Measurements from ENCODE around the gene NPHP3. TPM values are rescaled to one million over a fixed set of nuclear protein-coding genes. Genes with fewer than 3 reads are reported as not detected.

Gene NPHP3
- total RNA-seq, 2 experiments from 2014 or later, result 14.2 to 15.9 TPM

DNA sequence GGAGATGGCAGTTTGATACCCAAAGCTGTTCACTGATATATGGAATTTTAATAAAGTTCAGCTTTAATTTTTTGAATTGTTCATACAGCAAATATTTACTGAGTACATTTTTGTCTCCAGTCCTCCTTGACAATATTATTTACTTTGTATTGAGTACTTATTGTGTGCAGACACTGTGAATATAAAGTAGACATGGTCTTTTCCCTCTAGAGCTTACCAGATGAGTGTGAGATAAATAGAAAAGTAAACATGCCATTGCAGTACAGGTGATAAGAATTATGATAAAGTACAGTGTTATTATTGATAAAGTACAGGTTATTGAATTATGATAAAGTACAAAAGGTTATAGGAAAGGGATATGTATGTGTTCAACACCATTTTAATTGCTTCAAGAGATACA, 60.0 kb downstream of the NPHP3 start:
- H3K27ac Mint-ChIP-seq, result no peak overlapping the region
- H3K9me3 Mint-ChIP-seq, result no peaks in the 10 kb centered on the region
- no peaks in the 10 kb centered on the region for H3K27me3 Mint-ChIP-seq
- TF ChIP-seq, protein P1, sequence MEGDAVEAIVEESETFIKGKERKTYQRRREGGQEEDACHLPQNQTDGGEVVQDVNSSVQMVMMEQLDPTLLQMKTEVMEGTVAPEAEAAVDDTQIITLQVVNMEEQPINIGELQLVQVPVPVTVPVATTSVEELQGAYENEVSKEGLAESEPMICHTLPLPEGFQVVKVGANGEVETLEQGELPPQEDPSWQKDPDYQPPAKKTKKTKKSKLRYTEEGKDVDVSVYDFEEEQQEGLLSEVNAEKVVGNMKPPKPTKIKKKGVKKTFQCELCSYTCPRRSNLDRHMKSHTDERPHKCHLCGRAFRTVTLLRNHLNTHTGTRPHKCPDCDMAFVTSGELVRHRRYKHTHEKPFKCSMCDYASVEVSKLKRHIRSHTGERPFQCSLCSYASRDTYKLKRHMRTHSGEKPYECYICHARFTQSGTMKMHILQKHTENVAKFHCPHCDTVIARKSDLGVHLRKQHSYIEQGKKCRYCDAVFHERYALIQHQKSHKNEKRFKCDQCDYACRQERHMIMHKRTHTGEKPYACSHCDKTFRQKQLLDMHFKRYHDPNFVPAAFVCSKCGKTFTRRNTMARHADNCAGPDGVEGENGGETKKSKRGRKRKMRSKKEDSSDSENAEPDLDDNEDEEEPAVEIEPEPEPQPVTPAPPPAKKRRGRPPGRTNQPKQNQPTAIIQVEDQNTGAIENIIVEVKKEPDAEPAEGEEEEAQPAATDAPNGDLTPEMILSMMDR (IDR thresholded peaks at IDR 0.05), result no peak
- ATAC-seq, result no peak
- intact Hi-C loops (cut with micrococcal nuclease), result no loop called here
- H3K36me3 Mint-ChIP-seq (ENCODE audit: low read depth), result peaks cover 28% of the 10 kb centered on the region
- CTCF ChIA-PET, result interaction anchor here (4.3 kb wide), 1 partner anchor 20 kb away, joined by 15 read pairs; no protein-coding TSS in a partner anchor
- H3K4me3 Mint-ChIP-seq, result peak overlapping the region; percentile 92
- POLR2A ChIA-PET, result no interaction called here
- no peak for DNase-seq
- peaks cover 48% of the 10 kb centered on the region for H3K4me1 Mint-ChIP-seq (ENCODE audit: low read depth)

DNA sequence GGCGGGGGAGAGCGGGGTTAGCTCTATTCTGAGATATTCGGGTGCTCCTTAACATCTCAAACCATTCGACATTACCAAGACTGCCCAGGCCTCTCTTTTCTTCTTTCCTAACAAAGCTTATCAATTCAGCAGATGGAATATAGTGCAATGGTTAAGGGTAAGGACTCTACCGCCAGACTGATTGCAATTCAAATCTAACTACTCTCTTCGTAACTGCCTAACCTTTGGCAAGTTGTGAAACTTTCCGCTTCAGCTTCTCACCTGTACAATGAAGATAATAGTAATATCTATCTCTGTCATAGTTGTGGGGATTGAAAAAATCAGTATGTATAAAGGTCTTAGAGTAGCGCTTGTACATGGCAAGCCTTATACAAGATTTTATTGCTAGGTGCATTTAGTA, 61.1 kb downstream of the NPHP3 start:
- POLR2A ChIA-PET, result interaction anchor here (1.0 to 1.3 kb wide), 3 partner anchors 8 to 13 kb away, joined by 3 to 4 read pairs (median 3); no protein-coding TSS in a partner anchor
- CTCF ChIA-PET, result interaction anchor here (1.3 to 4.3 kb wide), 4 partner anchors 19 to 125 kb away, joined by 3 to 15 read pairs (median 3); no protein-coding TSS in a partner anchor
- no peak for DNase-seq
- Mint-ChIP-seq H3K27me3 (no peaks in the 10 kb centered on the region), H3K9me3 (no peaks in the 10 kb centered on the region), H3K4me3 (peak overlapping the region; percentile 92), H3K36me3 (ENCODE audit: low read depth) (peaks cover 30% of the 10 kb centered on the region), H3K4me1 (ENCODE audit: low read depth) (peaks cover 50% of the 10 kb centered on the region), H3K27ac (peak overlapping the region; percentile 93)
- TF ChIP-seq, protein P1 (IDR thresholded peaks at IDR 0.05), result no peak
- intact Hi-C loops (cut with micrococcal nuclease), result no loop called here
- no peak for ATAC-seq

DNA sequence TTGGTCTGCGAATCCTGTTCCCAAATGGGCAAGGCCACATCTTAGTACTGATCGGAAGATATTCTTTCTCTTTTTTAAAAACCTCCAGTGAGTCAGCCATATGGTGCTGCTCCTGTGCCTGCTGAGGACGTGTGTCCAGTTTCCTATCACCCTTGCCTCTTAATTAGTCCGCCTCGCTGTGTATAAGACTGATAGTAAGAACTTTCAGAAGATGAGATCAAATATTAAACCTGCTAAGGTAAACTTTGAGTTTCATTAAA, 61.5 kb downstream of the NPHP3 start:
- TF ChIP-seq, protein P1 (IDR thresholded peaks at IDR 0.05), result no peak
- ChIA-PET CTCF (interaction anchor here (1.3 to 4.3 kb wide), 4 partner anchors 19 to 125 kb away, joined by 3 to 15 read pairs (median 3); no protein-coding TSS in a partner anchor), POLR2A (interaction anchor here (0.6 to 1.3 kb wide), 5 partner anchors 9 to 29 kb away, joined by 3 to 4 read pairs (median 3); no protein-coding TSS in a partner anchor)
- peaks cover 49% of the 10 kb centered on the region for H3K4me1 Mint-ChIP-seq (ENCODE audit: low read depth)
- H3K27me3 Mint-ChIP-seq, result no peaks in the 10 kb centered on the region
- H3K4me3 Mint-ChIP-seq, result peak overlapping the region; percentile 92
- ATAC-seq, result no peak
- no peaks in the 10 kb centered on the region for H3K9me3 Mint-ChIP-seq
- intact Hi-C loops (cut with micrococcal nuclease), result no loop called here
- peaks cover 27% of the 10 kb centered on the region for H3K36me3 Mint-ChIP-seq (ENCODE audit: low read depth)
- H3K27ac Mint-ChIP-seq, result peak overlapping the region; percentile 93
- DNase-seq, result no peak

DNA sequence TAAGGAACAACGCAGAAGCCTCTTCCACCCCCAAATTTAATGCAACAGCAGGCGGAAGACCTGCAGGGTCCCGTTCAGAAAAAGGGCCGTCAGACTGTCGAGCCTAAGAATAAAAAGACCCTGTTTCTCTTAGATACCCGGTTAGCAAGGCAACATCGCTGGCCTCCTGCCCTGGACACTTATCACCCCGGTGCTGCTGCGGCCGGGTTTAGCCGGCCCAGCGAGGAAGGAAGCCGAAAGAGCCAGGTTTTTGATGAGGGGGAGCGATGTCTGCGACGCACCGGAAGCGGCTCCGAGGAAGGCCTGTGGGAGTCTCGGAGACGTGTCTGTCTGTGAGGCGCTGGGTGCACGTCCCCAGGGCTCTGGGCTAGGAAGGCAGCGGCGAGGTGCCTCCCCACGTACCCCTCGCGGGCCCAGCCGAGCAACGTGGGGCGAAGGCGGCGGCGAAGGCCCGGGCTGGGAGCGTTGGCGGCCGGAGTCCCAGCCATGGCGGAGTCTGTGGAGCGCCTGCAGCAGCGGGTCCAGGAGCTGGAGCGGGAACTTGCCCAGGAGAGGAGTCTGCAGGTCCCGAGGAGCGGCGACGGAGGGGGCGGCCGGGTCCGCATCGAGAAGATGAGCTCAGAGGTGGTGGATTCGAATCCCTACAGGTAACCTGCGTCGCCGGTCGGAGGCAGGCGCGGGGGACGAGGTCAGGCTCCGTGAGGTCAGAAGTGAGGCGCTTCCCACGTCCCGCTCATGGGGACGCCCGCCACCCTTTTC, 62.0 kb downstream of the NPHP3 start, which contains the start of gene UBA5:
Gene UBA5, plus strand, starts transcription at position 278 of the 759 bp plus-strand sequence. Its CDS starts 209 bp downstream, at position 487.
- intact Hi-C loops (cut with micrococcal nuclease), result no loop called here
- POLR2A ChIA-PET, result interaction anchor here (0.6 to 1.3 kb wide), 4 partner anchors 9 to 29 kb away, joined by 3 read pairs; no protein-coding TSS in a partner anchor
- ATAC-seq (peak; percentile 86), DNase-seq (peak; percentile 79)
- TF ChIP-seq, protein P1 (IDR thresholded peaks at IDR 0.05), result no peak
- peaks cover 53% of the 10 kb centered on the region for H3K4me1 Mint-ChIP-seq (ENCODE audit: low read depth)
- peak within 1 kb of the TSS; percentile 93 for H3K27ac Mint-ChIP-seq
- CTCF ChIA-PET, result interaction anchor here (1.3 to 4.3 kb wide), 4 partner anchors 18 to 125 kb away, joined by 3 to 15 read pairs (median 3); no protein-coding TSS in a partner anchor
- H3K4me3 Mint-ChIP-seq, result peak within 1 kb of the TSS; percentile 92
- H3K9me3 Mint-ChIP-seq, result no peaks in the 10 kb centered on the region
- H3K27me3 Mint-ChIP-seq, result no peaks in the 10 kb centered on the region
- H3K36me3 Mint-ChIP-seq (ENCODE audit: low read depth), result peaks cover 23% of the 10 kb centered on the region

Data from activated CD8-positive, alpha-beta T cell treated with anti-CD3 and anti-CD28 coated beads for 36 hours (primary cell).